ENCODE results near the gene ERCC6L. TPM values are rescaled to one million over a fixed set of nuclear protein-coding genes. Genes with fewer than 3 reads are reported as not detected.

The ERCC6L gene
- total and polyA plus RNA-seq, 2 of the 4 experiments (the other 2 are of a cell fraction) = 2.3 to 5.4 TPM

GRCh38 chrX:72230290-72230689 is 8.5 kb downstream of the ERCC6L start:
- H3K4me2 ChIP-seq (ENCODE audit: low read depth, low read length) = no peak overlapping the region
- H4K91ac ChIP-seq (ENCODE audit: insufficient read depth, low read depth, low read length) = no peak overlapping the region
- no peak overlapping the region for H2AK9ac ChIP-seq (replicated peaks; ENCODE audit: low read depth, low read length, poor library complexity)
- POLR2A ChIA-PET (ENCODE audit: unreplicated experiment) = no interaction called here
- H2BK15ac ChIP-seq (ENCODE audit: low read depth, low read length) = no peak overlapping the region
- H2BK120ac ChIP-seq (ENCODE audit: low read depth, low read length) = no peak overlapping the region
- H2AK5ac ChIP-seq (ENCODE audit: low read depth, low read length) = no peak overlapping the region
- DNase-seq = no peak
- no peak overlapping the region for H3K18ac ChIP-seq (ENCODE audit: low read depth, low read length)
- no peaks in the 10 kb centered on the region for H4K20me1 ChIP-seq (ENCODE audit: insufficient read depth, low read length)
- H3K9me3 ChIP-seq (ENCODE audit: control insufficient read depth, insufficient read depth, low read length) = peaks cover 6% of the 10 kb centered on the region
- H4K5ac ChIP-seq (ENCODE audit: low read depth, low read length) = no peak overlapping the region
- no peak overlapping the region for H3K4ac ChIP-seq (ENCODE audit: low read depth, low read length)
- CTCF ChIA-PET = no interaction called here
- H3K56ac ChIP-seq (ENCODE audit: extremely low read depth, insufficient read depth, low read length) = no peak overlapping the region
- no peak overlapping the region for H2BK5ac ChIP-seq (ENCODE audit: low read depth, low read length, poor library complexity, severe bottlenecking)
- intact Hi-C loops (cut with micrococcal nuclease) (no loop called here), in situ Hi-C loops (cut with MboI; ENCODE audit: low sequenced_read_pairs) (no loop called here), dilution Hi-C loops (cut with HindIII; ENCODE audit: low sequenced_read_pairs, unreplicated experiment) (no loop called here)
- no peak for TF ChIP-seq USF2 (IDR thresholded peaks at IDR 0.05; ENCODE audit: low read depth, low read length)
- TF ChIP-seq CHD1 (IDR thresholded peaks at IDR 0.05; ENCODE audit: low read depth, low read length) = no peak
- TF ChIP-seq BHLHE40 (IDR thresholded peaks at IDR 0.05; ENCODE audit: low read depth, low read length) = no peak
- no peak for TF ChIP-seq SMC3 (IDR thresholded peaks at IDR 0.05; ENCODE audit: low read depth, low read length)
- TF ChIP-seq MXI1 (IDR thresholded peaks at IDR 0.05; ENCODE audit: borderline replicate concordance, low read depth, low read length) = no peak
- TF ChIP-seq FOS (IDR thresholded peaks at IDR 0.05; ENCODE audit: low read depth, low read length) = no peak
- no peak for TF ChIP-seq CTCF (conservative IDR thresholded peaks at IDR 0.05; ENCODE audit: low read depth, low read length)
- TF ChIP-seq RCOR1 (IDR thresholded peaks at IDR 0.05; ENCODE audit: insufficient replicate concordance, low read length) = no peak
- no peak for TF ChIP-seq RAD21 (IDR thresholded peaks at IDR 0.05; ENCODE audit: low read length)
- TF ChIP-seq CEBPB (IDR thresholded peaks at IDR 0.05; ENCODE audit: low read depth, low read length) = no peak
- TF ChIP-seq NFE2L2 (IDR thresholded peaks at IDR 0.05; ENCODE audit: low read depth, low read length) = no peak
- no peak for TF ChIP-seq MAFK (IDR thresholded peaks at IDR 0.05; ENCODE audit: low read depth, low read length)
- TF ChIP-seq RFX5 (IDR thresholded peaks at IDR 0.05; ENCODE audit: low read depth, low read length) = no peak
- no peak for TF ChIP-seq MAZ (IDR thresholded peaks at IDR 0.05; ENCODE audit: borderline replicate concordance, low read depth, low read length)
- TF ChIP-seq ELK1 (IDR thresholded peaks at IDR 0.05; ENCODE audit: borderline replicate concordance, low read depth, low read length) = no peak
- no peak for TF ChIP-seq POLR2A (IDR thresholded peaks at IDR 0.05; ENCODE audit: low read depth, low read length)
- H4K8ac ChIP-seq (ENCODE audit: low read depth in 2 of 2, low read length in 2 of 2) = no peak overlapping the region
- 0 out of 2 replicates have a peak, but pooled peaks cover 3% of the 10 kb centered on the region for H3K36me3 ChIP-seq (ENCODE audit: control insufficient read depth, insufficient read depth, low read length)
- WGBS, 2 experiments (ENCODE audit: extremely low coverage in 2 of 2, insufficient read length in 1 of 2) = no CpG with 5 or more reads among the region's 3 CpGs
- no peaks in the 10 kb centered on the region for H3K4me1 ChIP-seq (ENCODE audit: control insufficient read depth, insufficient read depth, low read length)
- no peak overlapping the region for H3K23ac ChIP-seq (ENCODE audit: low read depth, low read length)
- H3K14ac ChIP-seq (replicated peaks; ENCODE audit: low read depth, low read length) = no peak overlapping the region
- H3K9ac ChIP-seq (ENCODE audit: low read depth, low read length) = no peak overlapping the region
- peaks cover 6 to 7% of the 10 kb centered on the region in 2 experiments; a peak in 2 of 4 replicates for H3K79me1 ChIP-seq (ENCODE audit: low read depth in 1 of 2, low read length in 2 of 2)
- H2BK20ac ChIP-seq (ENCODE audit: low read depth, low read length) = no peak overlapping the region
- H2AFZ ChIP-seq (replicated peaks; ENCODE audit: low read length, poor library complexity) = no peak overlapping the region
- no peaks in the 10 kb centered on the region for H3K9me1 ChIP-seq (ENCODE audit: insufficient read depth, low read length)
- no peak overlapping the region for H3K4me3 ChIP-seq (ENCODE audit: insufficient read depth, low read depth, low read length)
- no peak for ATAC-seq (ENCODE audit: low read depth)
- no peaks in the 10 kb centered on the region; the same call in 1 of the 2 replicates for H3K27me3 ChIP-seq (ENCODE audit: control insufficient read depth, insufficient read depth, low read length)
- H3K27ac ChIP-seq (ENCODE audit: insufficient read depth, low read length) = no peak overlapping the region
- no TSS peak for BruUV-seq (replicated peaks)

All from IMR-90 (cell line).